PC-9 (cell line): ENCODE measurements around the gene NDUFAF8.

ENCODE experiments used
- CTCF ChIP-seq: fragments of 200-600 bp; sonication (generic); conservative IDR thresholded peaks from 2 replicates; pipeline ENCODE4 v1.6.1; 2017; ENCODE audit warnings: mixed run types, antibody characterized with exemption, mild to moderate bottlenecking, moderate library complexity
- EZH2 ChIP-seq: fragments of 200-600 bp; sonication (generic); IDR thresholded peaks from 2 replicates; pipeline ENCODE4 v1.8.0; 2017; ENCODE audit warnings: antibody characterized with exemption, low read depth

DNA sequence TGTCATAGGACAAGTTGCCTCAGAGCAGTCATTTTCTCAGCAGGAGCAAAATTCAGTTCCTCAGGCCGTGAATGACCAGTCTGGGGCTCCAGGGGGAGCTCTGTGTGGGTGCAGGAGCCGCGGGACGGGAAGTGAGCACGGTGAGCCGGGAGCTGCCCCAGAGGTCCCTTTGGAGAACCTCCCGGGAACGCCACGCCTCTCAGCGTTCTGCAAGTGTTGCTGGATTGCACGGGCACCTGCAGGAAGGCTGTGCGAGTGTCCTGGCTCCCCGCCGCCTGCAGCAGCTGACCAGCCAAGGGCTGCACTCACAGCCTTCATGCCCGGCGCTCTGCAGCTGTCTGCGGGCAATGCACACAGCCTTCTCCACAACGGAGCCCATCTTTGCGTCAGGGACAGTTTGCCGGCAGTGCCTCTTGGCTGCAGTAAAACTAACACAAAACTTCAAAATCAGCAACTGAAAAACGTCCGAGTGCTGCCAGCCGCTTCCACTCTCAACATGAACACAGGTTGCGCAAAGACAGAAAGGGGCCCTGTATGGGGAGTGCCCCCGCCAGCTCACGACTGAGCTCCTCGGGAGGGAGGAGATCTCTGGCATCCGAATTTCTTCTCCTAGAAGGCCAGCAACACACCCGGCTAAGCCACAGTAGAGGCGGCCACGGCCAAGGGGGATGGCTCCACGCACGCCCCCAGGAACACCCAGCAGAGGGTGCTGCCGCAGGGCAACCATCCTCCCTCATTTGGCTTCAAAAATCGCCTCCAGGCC, 16.0 kb downstream of the NDUFAF8 start:
- TF ChIP-seq CTCF (no peak), EZH2 (no peak)
